Activated T-helper 1 cell treated with anti-CD3 and anti-CD28 coated beads, Interleukin-12 subunit alpha, Interleukin-12 subunit beta, Interleukin-2, Interleukin-4 antibody, amounts not matched to agents 30 ng/mL and 10 ng/mL and 1 ng/mL, durations not matched to agents 14 hours and 24 hours and 36 hours (primary cell): ENCODE measurements around the gene FMNL2. TPM values are rescaled to one million over a fixed set of nuclear protein-coding genes. Genes with fewer than 3 reads are reported as not detected.

Experiments
- DNase-seq: peaks from one replicate; pipeline ENCODE4 v3.0.0; 2021; ENCODE audit warnings: low spot score
- H3K27ac Mint-ChIP-seq: one replicate; pipeline ENCODE4 v1.8.0; 2021; ENCODE audit warnings: mild to moderate bottlenecking, mixed read lengths
- H3K27me3 Mint-ChIP-seq: one replicate; pipeline ENCODE4 v1.8.0; 2022; ENCODE audit warnings: mild to moderate bottlenecking, moderate library complexity, mixed read lengths; ENCODE audit not compliant: insufficient read depth
- H3K36me3 Mint-ChIP-seq: one replicate; pipeline ENCODE4 v1.8.0; 2021; ENCODE audit warnings: low read depth, mixed read lengths
- H3K4me1 Mint-ChIP-seq: one replicate; pipeline ENCODE4 v1.8.0; 2021; ENCODE audit warnings: low read depth, mixed read lengths
- H3K4me3 Mint-ChIP-seq: one replicate; pipeline ENCODE4 v1.8.0; 2021; ENCODE audit warnings: mild to moderate bottlenecking, moderate library complexity, mixed read lengths
- H3K9me3 Mint-ChIP-seq: one replicate; pipeline ENCODE4 v1.8.0; 2021; ENCODE audit warnings: mixed read lengths
- intact Hi-C: fragments of 100-400 bp; cut with micrococcal nuclease; formaldehyde crosslinking; loops from one replicate; pipeline ENCODE4 v1.15.1; 2024
- total RNA-seq: library from RNA; stranded (reverse); gene quantifications from 2 replicates; pipeline ENCODE4 v1.2.3, GENCODE V29; 2022

The FMNL2 gene
- total RNA-seq, 1 donor from 2014 or later = 14.8 TPM

- Mint-ChIP-seq H3K36me3 (peaks cover 2% of the 10 kb centered on the region), H3K27ac (no peak overlapping the region), H3K4me1 (no peaks in the 10 kb centered on the region), H3K4me3 (no peak overlapping the region), H3K9me3 (no peaks in the 10 kb centered on the region), H3K27me3 (peaks cover 2% of the 10 kb centered on the region)
- DNase-seq = no peak
- intact Hi-C loops = no loop called here
Observed at GRCh38 chr2:152541712-152542111, 206.7 kb downstream of the FMNL2 start.

- H3K36me3 Mint-ChIP-seq = peaks cover 2% of the 10 kb centered on the region
- intact Hi-C loops = no loop called here
- no peak overlapping the region for H3K27ac Mint-ChIP-seq
- peaks cover 2% of the 10 kb centered on the region for H3K27me3 Mint-ChIP-seq
- DNase-seq = no peak
- H3K4me1 Mint-ChIP-seq = no peaks in the 10 kb centered on the region
- no peak overlapping the region for H3K4me3 Mint-ChIP-seq
- H3K9me3 Mint-ChIP-seq = no peaks in the 10 kb centered on the region
Observed at GRCh38 chr2:152542337-152542994, 207.5 kb downstream of the FMNL2 start.

- peaks cover 2% of the 10 kb centered on the region for H3K27me3 Mint-ChIP-seq
- no peaks in the 10 kb centered on the region for H3K36me3 Mint-ChIP-seq
- no peaks in the 10 kb centered on the region for H3K4me1 Mint-ChIP-seq
- intact Hi-C loops = no loop called here
- H3K27ac Mint-ChIP-seq = no peak overlapping the region
- H3K4me3 Mint-ChIP-seq = no peak overlapping the region
- H3K9me3 Mint-ChIP-seq = no peaks in the 10 kb centered on the region
- DNase-seq = no peak
Observed at GRCh38 chr2:152542995-152543481, 208.1 kb downstream of the FMNL2 start.

GRCh38 chr2:152543717-152544116 lies 208.7 kb downstream of the FMNL2 start:
- intact Hi-C loops = no loop called here
- no peak overlapping the region for H3K4me3 Mint-ChIP-seq
- H3K36me3 Mint-ChIP-seq = no peaks in the 10 kb centered on the region
- H3K27ac Mint-ChIP-seq = no peak overlapping the region
- peaks cover 2% of the 10 kb centered on the region for H3K27me3 Mint-ChIP-seq
- no peaks in the 10 kb centered on the region for H3K4me1 Mint-ChIP-seq
- H3K9me3 Mint-ChIP-seq = no peaks in the 10 kb centered on the region
- no peak for DNase-seq

GRCh38 chr2:152544638-152545037 lies 209.7 kb downstream of the FMNL2 start:
- H3K27me3 Mint-ChIP-seq = peaks cover 2% of the 10 kb centered on the region
- intact Hi-C loops = no loop called here
- no peak overlapping the region for H3K4me3 Mint-ChIP-seq
- H3K36me3 Mint-ChIP-seq = no peaks in the 10 kb centered on the region
- DNase-seq = no peak
- no peaks in the 10 kb centered on the region for H3K9me3 Mint-ChIP-seq
- no peaks in the 10 kb centered on the region for H3K4me1 Mint-ChIP-seq
- H3K27ac Mint-ChIP-seq = no peak overlapping the region

GRCh38 chr2:152546230-152546837 lies 211.4 kb downstream of the FMNL2 start:
- Mint-ChIP-seq H3K4me3 (no peak overlapping the region), H3K4me1 (no peaks in the 10 kb centered on the region), H3K9me3 (no peaks in the 10 kb centered on the region), H3K27me3 (peaks cover 2% of the 10 kb centered on the region), H3K27ac (no peak overlapping the region), H3K36me3 (no peaks in the 10 kb centered on the region)
- DNase-seq = no peak
- intact Hi-C loops = no loop called here

GRCh38 chr2:152548111-152548875 lies 213.3 kb downstream of the FMNL2 start:
- Mint-ChIP-seq H3K27me3 (peaks cover 2% of the 10 kb centered on the region), H3K4me3 (no peak overlapping the region), H3K9me3 (no peaks in the 10 kb centered on the region), H3K36me3 (no peaks in the 10 kb centered on the region), H3K27ac (no peak overlapping the region), H3K4me1 (no peaks in the 10 kb centered on the region)
- intact Hi-C loops = no loop called here
- no peak for DNase-seq

GRCh38 chr2:152548996-152549395 lies 214.0 kb downstream of the FMNL2 start:
- H3K36me3 Mint-ChIP-seq = no peaks in the 10 kb centered on the region
- H3K4me3 Mint-ChIP-seq = no peak overlapping the region
- no peaks in the 10 kb centered on the region for H3K4me1 Mint-ChIP-seq
- DNase-seq = no peak
- no peaks in the 10 kb centered on the region for H3K9me3 Mint-ChIP-seq
- H3K27me3 Mint-ChIP-seq = peaks cover 2% of the 10 kb centered on the region
- no peak overlapping the region for H3K27ac Mint-ChIP-seq
- intact Hi-C loops = no loop called here

- H3K9me3 Mint-ChIP-seq = no peaks in the 10 kb centered on the region
- intact Hi-C loops = no loop called here
- no peak overlapping the region for H3K27ac Mint-ChIP-seq
- H3K4me3 Mint-ChIP-seq = no peak overlapping the region
- H3K4me1 Mint-ChIP-seq = no peaks in the 10 kb centered on the region
- DNase-seq = no peak
- no peaks in the 10 kb centered on the region for H3K36me3 Mint-ChIP-seq
- H3K27me3 Mint-ChIP-seq = peaks cover 2% of the 10 kb centered on the region
Observed at GRCh38 chr2:152549423-152549822, 214.4 kb downstream of the FMNL2 start.

- H3K4me1 Mint-ChIP-seq = no peaks in the 10 kb centered on the region
- peaks cover 5% of the 10 kb centered on the region for H3K27me3 Mint-ChIP-seq
- H3K27ac Mint-ChIP-seq = no peak overlapping the region
- intact Hi-C loops = no loop called here
- no peaks in the 10 kb centered on the region for H3K9me3 Mint-ChIP-seq
- H3K36me3 Mint-ChIP-seq = no peaks in the 10 kb centered on the region
- H3K4me3 Mint-ChIP-seq = no peak overlapping the region
- no peak for DNase-seq
Observed at GRCh38 chr2:152550386-152550785, 215.4 kb downstream of the FMNL2 start.

GRCh38 chr2:152552888-152553287 lies 217.9 kb downstream of the FMNL2 start:
- H3K36me3 Mint-ChIP-seq = no peaks in the 10 kb centered on the region

GRCh38 chr2:152553518-152553917 lies 218.5 kb downstream of the FMNL2 start:
- no peak for DNase-seq
- Mint-ChIP-seq H3K4me3 (no peak overlapping the region), H3K27ac (no peak overlapping the region), H3K9me3 (no peaks in the 10 kb centered on the region), H3K4me1 (no peaks in the 10 kb centered on the region), H3K36me3 (no peaks in the 10 kb centered on the region), H3K27me3 (peaks cover 5% of the 10 kb centered on the region)
- intact Hi-C loops = no loop called here

More at GRCh38 chr2:152552888-152553287, 217.9 kb downstream of the FMNL2 start:
- DNase-seq = no peak
- intact Hi-C loops = no loop called here
- Mint-ChIP-seq H3K9me3 (no peaks in the 10 kb centered on the region), H3K27ac (no peak overlapping the region), H3K4me1 (no peaks in the 10 kb centered on the region), H3K4me3 (no peak overlapping the region), H3K27me3 (peaks cover 5% of the 10 kb centered on the region)

GRCh38 chr2:152555048-152555447 lies 220.1 kb downstream of the FMNL2 start:
- no peak overlapping the region for H3K27ac Mint-ChIP-seq
- no peaks in the 10 kb centered on the region for H3K36me3 Mint-ChIP-seq
- peaks cover 5% of the 10 kb centered on the region for H3K27me3 Mint-ChIP-seq
- no peak for DNase-seq
- H3K9me3 Mint-ChIP-seq = no peaks in the 10 kb centered on the region
- H3K4me1 Mint-ChIP-seq = no peaks in the 10 kb centered on the region
- H3K4me3 Mint-ChIP-seq = no peak overlapping the region
- intact Hi-C loops = no loop called here
